KMS-11 (cell line): ENCODE results near the gene RNH1.

Experiments
- H2AFZ ChIP-seq: fragments of 200-600 bp; sonication (generic); 2 replicates; pipeline ENCODE4 v1.6.1; 2016; ENCODE audit warnings: antibody characterized with exemption, mixed run types, low read depth
- H3K27ac ChIP-seq: fragments of 200-600 bp; sonication (generic); 2 replicates; pipeline ENCODE4 v1.6.1; 2016; ENCODE audit warnings: mild to moderate bottlenecking, mixed run types
- H3K27me3 ChIP-seq: fragments of 200-600 bp; sonication (generic); 2 replicates; pipeline ENCODE4 v1.6.1; 2017; ENCODE audit warnings: mild to moderate bottlenecking, low read depth, mixed run types, moderate library complexity; ENCODE audit not compliant: insufficient read depth
- H3K36me3 ChIP-seq: fragments of 200-600 bp; sonication (generic); 2 replicates; pipeline ENCODE4 v1.6.1; 2017; ENCODE audit warnings: mild to moderate bottlenecking, mixed run types; ENCODE audit not compliant: insufficient read depth
- H3K4me1 ChIP-seq: fragments of 200-600 bp; sonication (generic); 2 replicates; pipeline ENCODE4 v1.6.1; 2016; ENCODE audit warnings: mild to moderate bottlenecking, low read depth, mixed run types; ENCODE audit not compliant: poor library complexity, severe bottlenecking
- H3K4me2 ChIP-seq: fragments of 200-600 bp; sonication (generic); 2 replicates; pipeline ENCODE4 v1.7.0; 2016; ENCODE audit warnings: mild to moderate bottlenecking, mixed run types
- H3K4me3 ChIP-seq: fragments of 200-600 bp; sonication (generic); IDR thresholded peaks from 2 replicates; pipeline ENCODE4 v1.6.1; 2017; ENCODE audit warnings: low read depth, low read length, mixed read lengths; ENCODE audit not compliant: insufficient read depth
- H3K79me2 ChIP-seq: fragments of 200-600 bp; sonication (generic); 2 replicates; pipeline ENCODE4 v1.6.1; 2016; ENCODE audit warnings: low read depth, mixed run types; ENCODE audit not compliant: insufficient read depth
- H3K9ac ChIP-seq: fragments of 200-600 bp; sonication (generic); 2 replicates; pipeline ENCODE4 v1.6.1; 2016; ENCODE audit warnings: mild to moderate bottlenecking, mixed run types
- H4K20me1 ChIP-seq: fragments of 200-600 bp; sonication (generic); 2 replicates; pipeline ENCODE4 v1.6.1; 2016; ENCODE audit warnings: mild to moderate bottlenecking, mixed run types; ENCODE audit not compliant: insufficient read depth
- TF ChIP-seq, protein P1 (sequence below): fragments of 200-600 bp; sonication (generic); conservative IDR thresholded peaks from 2 replicates; pipeline ENCODE4 v1.6.1; 2017; ENCODE audit warnings: low read depth, mild to moderate bottlenecking, antibody characterized with exemption, low read length, moderate library complexity, mixed read lengths

The RNH1 gene

DNA sequence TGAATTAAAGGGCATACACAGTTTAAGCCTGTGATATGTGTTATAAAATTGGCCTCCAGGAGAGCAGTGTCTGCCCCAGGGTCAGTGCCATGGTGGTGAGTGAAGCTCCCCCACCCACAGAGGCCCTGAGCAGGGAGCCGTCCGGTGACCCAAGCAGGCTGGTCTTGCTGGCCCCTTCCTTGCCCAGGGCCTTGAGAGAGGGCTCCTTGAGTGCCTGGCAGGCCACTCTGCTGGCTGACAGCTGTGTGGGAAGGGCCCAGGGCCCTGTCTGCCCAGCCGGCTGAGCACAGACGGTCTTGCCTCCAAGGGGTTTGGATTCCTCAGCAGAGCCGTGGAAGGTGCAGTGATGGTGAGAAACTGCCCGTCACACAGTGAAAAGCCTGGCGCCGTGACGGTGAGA is 31.1 kb downstream of the RNH1 start:
- H3K79me2 ChIP-seq, result no peaks in the 10 kb centered on the region
- no peaks in the 10 kb centered on the region for H4K20me1 ChIP-seq
- no peaks in the 10 kb centered on the region for H3K27me3 ChIP-seq
- H3K9ac ChIP-seq, result no peak overlapping the region
- TF ChIP-seq, protein P1, sequence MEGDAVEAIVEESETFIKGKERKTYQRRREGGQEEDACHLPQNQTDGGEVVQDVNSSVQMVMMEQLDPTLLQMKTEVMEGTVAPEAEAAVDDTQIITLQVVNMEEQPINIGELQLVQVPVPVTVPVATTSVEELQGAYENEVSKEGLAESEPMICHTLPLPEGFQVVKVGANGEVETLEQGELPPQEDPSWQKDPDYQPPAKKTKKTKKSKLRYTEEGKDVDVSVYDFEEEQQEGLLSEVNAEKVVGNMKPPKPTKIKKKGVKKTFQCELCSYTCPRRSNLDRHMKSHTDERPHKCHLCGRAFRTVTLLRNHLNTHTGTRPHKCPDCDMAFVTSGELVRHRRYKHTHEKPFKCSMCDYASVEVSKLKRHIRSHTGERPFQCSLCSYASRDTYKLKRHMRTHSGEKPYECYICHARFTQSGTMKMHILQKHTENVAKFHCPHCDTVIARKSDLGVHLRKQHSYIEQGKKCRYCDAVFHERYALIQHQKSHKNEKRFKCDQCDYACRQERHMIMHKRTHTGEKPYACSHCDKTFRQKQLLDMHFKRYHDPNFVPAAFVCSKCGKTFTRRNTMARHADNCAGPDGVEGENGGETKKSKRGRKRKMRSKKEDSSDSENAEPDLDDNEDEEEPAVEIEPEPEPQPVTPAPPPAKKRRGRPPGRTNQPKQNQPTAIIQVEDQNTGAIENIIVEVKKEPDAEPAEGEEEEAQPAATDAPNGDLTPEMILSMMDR, result no peak
- no peak overlapping the region for H3K4me2 ChIP-seq
- no peak overlapping the region for H2AFZ ChIP-seq
- no peak overlapping the region for H3K27ac ChIP-seq
- H3K4me3 ChIP-seq, result no peak overlapping the region
- H3K36me3 ChIP-seq, result no peaks in the 10 kb centered on the region
- no peaks in the 10 kb centered on the region for H3K4me1 ChIP-seq

DNA sequence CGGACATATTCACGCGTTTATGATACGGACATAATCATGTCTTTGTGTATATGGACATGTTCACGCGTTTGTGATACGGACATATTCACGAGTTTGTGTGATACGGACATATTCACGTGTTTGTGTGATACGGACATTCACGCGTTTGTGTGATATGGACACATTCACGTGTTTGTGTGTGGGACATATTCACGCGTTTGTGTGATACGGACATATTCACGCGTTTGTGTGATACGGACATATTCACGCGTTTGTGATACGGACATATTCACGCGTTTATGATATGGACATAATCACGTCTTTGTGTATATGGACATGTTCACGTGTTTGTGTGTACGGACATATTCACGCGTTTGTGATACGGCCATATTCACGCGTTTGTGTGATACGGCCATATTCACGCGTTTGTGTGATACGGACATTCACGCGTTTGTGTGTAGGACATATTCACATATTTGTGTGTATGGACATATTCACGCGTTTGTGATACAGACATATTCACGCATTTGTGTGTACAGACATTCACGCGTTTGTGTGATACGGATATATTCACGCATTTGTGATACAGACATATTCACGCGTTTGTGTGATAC is 32.0 kb downstream of the RNH1 start:
- no peaks in the 10 kb centered on the region for H3K36me3 ChIP-seq
- TF ChIP-seq, protein P1, result no peak
- no peaks in the 10 kb centered on the region for H3K4me1 ChIP-seq
- H3K9ac ChIP-seq, result no peak overlapping the region
- no peak overlapping the region for H3K4me3 ChIP-seq
- no peaks in the 10 kb centered on the region for H3K79me2 ChIP-seq
- no peaks in the 10 kb centered on the region for H3K27me3 ChIP-seq
- H3K27ac ChIP-seq, result no peak overlapping the region
- no peaks in the 10 kb centered on the region for H4K20me1 ChIP-seq
- no peak overlapping the region for H3K4me2 ChIP-seq
- H2AFZ ChIP-seq, result no peak overlapping the region

DNA sequence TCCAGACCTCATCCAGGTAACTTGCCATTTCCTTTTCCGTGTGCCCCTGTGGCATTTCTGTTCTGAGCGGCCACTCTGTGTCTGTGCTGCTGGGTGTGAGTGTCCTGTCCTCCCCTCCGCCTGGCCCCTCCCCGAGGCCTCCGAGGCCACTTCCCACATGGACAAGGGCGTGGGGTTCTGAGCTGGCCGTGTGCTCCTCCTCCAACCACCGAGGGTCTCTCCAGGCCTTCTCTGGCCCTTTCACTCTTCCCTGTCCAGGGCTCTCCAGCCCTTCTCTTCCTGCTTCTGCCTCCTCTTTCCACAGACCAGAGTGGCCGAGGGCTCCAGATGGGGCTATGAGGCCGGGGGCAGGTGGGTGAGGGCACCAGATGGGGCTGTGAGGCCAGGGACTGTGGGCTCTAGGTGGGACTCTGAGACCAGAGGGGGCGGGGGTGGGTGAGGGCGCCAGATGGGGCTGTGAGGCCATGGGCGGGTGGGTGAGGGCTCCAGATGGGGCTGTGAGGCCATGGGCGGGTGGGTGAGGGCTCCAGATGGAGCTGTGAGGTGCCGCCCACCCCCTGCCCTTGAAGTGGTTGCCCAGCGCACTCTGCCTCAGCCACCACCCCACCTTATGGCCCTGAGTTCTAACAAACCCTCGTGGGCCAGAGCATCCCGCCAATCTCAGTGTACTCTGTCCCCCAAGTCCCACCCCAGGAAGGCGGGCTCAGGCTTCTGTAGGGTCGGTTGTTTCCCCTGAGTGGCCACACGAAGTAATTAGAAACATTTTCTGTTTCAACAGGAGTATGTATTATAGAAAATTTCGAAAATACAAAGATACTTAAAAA is 32.9 kb downstream of the RNH1 start:
- Histone ChIP-seq H3K9ac (no peak overlapping the region), H3K27me3 (no peaks in the 10 kb centered on the region), H3K36me3 (no peaks in the 10 kb centered on the region), H3K4me1 (no peaks in the 10 kb centered on the region), H3K4me3 (no peak overlapping the region), H2AFZ (no peak overlapping the region), H3K4me2 (no peak overlapping the region), H3K79me2 (no peaks in the 10 kb centered on the region), H4K20me1 (no peaks in the 10 kb centered on the region), H3K27ac (no peak overlapping the region)
- TF ChIP-seq, protein P1, result no peak

DNA sequence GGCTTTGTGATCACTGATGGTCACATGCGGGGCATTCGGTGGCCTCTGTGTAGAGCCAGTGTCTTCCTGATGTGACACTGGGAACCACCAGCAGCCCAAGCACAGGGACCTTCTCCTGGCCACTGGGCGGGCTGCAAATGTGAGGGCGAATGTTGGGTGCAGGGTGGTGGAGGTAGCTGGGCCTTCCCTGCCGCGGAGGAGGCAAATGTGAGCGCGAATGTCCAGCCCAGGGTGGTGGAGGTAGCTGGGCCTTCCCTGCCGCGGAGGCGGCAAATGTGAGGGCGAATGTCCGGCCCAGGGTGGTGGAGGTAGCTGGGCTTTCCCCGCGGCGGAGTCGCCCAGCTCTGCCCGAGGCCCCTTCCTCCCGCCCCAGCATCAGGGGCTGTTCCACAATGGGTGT is 33.6 kb downstream of the RNH1 start:
- Histone ChIP-seq H3K79me2 (no peaks in the 10 kb centered on the region), H4K20me1 (no peaks in the 10 kb centered on the region), H2AFZ (no peak overlapping the region), H3K36me3 (no peaks in the 10 kb centered on the region), H3K9ac (no peak overlapping the region), H3K4me2 (no peak overlapping the region), H3K4me1 (no peaks in the 10 kb centered on the region), H3K27me3 (no peaks in the 10 kb centered on the region), H3K27ac (no peak overlapping the region), H3K4me3 (no peak overlapping the region)
- TF ChIP-seq, protein P1, result no peak
